Measurements from ENCODE around the gene S100A10.

DNA sequence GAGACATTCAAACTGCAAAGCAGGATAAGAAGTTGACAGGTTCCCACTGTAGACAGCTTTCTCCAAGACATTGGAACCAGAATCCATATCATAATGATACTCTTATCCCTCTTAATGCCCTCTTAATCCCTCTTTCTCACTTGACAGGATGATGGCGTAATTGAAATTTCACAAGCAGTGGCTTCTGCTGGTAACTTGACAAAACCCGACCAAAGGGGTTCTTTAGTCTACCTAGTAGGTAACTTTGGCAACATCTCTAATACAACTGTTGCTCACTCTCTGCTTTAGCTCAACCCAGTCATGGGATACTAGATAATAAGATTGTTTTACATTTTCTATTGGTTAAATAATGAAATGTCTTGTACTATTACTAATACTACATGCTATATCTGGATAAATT lies 34.7 kb downstream of the S100A10 start:
- TF ChIP-seq, protein P1, sequence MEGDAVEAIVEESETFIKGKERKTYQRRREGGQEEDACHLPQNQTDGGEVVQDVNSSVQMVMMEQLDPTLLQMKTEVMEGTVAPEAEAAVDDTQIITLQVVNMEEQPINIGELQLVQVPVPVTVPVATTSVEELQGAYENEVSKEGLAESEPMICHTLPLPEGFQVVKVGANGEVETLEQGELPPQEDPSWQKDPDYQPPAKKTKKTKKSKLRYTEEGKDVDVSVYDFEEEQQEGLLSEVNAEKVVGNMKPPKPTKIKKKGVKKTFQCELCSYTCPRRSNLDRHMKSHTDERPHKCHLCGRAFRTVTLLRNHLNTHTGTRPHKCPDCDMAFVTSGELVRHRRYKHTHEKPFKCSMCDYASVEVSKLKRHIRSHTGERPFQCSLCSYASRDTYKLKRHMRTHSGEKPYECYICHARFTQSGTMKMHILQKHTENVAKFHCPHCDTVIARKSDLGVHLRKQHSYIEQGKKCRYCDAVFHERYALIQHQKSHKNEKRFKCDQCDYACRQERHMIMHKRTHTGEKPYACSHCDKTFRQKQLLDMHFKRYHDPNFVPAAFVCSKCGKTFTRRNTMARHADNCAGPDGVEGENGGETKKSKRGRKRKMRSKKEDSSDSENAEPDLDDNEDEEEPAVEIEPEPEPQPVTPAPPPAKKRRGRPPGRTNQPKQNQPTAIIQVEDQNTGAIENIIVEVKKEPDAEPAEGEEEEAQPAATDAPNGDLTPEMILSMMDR (conservative IDR thresholded peaks at IDR 0.05): no peak
- TF ChIP-seq EZH2 (IDR thresholded peaks at IDR 0.05; ENCODE audit: low read depth): no peak

Data from PC-9 (cell line).